ENCODE results near the gene PDE9A. TPM values are rescaled to one million over a fixed set of nuclear protein-coding genes. Genes with fewer than 3 reads are reported as not detected.
A peak's percentile ranks its signal among the peaks of the same experiment; 100 is the strongest.

The PDE9A gene
- total RNA-seq = 31.4 and 40.7 TPM in 2 replicates
- long read RNA-seq, transcript PDE9A-204 (19 exons, 1,883 nt) = major isoform, 7 of 21 reads
- long read RNA-seq, partial matches to known transcripts = 3 of 21 reads
- long read RNA-seq, other reads (novel, unspliced or antisense) = 3 of 21 reads

DNA sequence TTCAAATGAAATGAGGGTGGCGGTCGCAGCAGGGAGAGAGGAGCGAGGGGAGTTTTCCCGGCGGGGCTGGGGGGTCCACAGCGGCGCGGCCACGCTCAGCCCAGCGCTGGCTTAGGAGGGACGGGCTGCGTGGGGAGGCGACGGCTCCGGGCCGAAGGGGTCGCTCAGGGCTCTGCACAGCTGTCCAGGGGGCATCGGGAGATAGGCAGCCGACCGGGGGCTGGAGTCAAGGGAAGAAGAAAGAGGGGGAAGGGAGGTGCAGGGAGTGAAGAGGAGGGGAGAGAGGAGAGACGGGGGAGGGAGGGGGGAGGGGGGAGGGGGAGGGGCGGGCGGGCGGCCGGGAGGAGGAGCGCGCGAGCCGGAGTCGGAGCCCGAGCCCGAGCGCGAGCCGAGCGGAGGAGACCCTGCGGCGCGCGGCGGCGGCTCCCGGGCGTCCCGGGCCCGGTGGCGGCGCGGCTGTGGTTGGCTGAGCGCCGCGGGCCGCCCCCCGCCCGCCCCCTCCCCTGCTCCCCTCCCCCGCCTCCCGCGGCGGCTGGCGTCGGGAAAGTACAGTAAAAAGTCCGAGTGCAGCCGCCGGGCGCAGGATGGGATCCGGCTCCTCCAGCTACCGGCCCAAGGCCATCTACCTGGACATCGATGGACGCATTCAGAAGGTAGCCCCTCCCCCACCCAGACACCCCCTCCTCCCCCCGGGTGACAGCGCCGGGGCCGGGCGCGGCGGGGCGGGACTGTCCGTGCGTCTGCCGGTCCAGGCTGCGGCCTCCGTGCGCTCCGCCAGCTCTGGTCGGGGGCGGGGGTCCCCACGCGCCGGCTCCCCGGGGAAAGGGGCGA, at the start of gene PDE9A:
PDE9A (plus strand) TSS at position 391 of the 831 bp plus-strand sequence; CDS start at position 585, 194 bp downstream.
- Mint-ChIP-seq H3K4me3 (peak within 1 kb of the TSS; percentile 97), H3K9me3 (no peaks in the 10 kb centered on the region), H3K27me3 (ENCODE audit: low read depth) (no peaks in the 10 kb centered on the region), H3K36me3 (ENCODE audit: low read depth) (no peaks in the 10 kb centered on the region), H3K4me1 (peaks cover 41% of the 10 kb centered on the region), H3K27ac (ENCODE audit: unreplicated experiment) (peak within 1 kb of the TSS; percentile 95)
- peak; percentile 46 for DNase-seq (ENCODE audit: low read depth, low spot score)
- TF ChIP-seq CTCF (conservative IDR thresholded peaks at IDR 0.05) = no peak

DNA sequence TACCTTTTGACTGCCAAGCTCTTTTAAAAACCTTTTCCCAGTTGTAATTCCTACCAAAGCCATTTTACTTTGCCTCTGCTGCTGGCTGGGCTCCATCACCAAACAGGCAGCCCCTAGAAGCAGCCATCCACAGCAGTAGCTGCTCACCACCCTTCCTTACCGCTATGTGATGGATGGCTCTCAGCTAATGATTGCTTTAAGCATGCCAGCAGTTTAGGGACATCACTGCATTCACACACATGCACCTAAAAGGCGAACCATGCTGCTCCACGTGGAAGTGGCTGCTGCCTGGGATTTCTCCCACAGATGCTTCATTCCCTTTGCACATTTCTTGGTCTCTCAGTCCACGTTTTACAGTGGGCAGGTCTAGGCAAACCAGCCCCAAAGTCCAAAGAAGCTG, 46.3 kb upstream of the PDE9A start:
- peaks cover 12% of the 10 kb centered on the region for H3K9me3 Mint-ChIP-seq
- H3K4me1 Mint-ChIP-seq = no peaks in the 10 kb centered on the region
- no peak overlapping the region for H3K4me3 Mint-ChIP-seq
- TF ChIP-seq CTCF (conservative IDR thresholded peaks at IDR 0.05) = no peak
- H3K27ac Mint-ChIP-seq (ENCODE audit: unreplicated experiment) = no peak overlapping the region
- no peak for DNase-seq (ENCODE audit: low read depth, low spot score)
- peaks cover 3% of the 10 kb centered on the region for H3K27me3 Mint-ChIP-seq (ENCODE audit: low read depth)
- H3K36me3 Mint-ChIP-seq (ENCODE audit: low read depth) = no peaks in the 10 kb centered on the region

DNA sequence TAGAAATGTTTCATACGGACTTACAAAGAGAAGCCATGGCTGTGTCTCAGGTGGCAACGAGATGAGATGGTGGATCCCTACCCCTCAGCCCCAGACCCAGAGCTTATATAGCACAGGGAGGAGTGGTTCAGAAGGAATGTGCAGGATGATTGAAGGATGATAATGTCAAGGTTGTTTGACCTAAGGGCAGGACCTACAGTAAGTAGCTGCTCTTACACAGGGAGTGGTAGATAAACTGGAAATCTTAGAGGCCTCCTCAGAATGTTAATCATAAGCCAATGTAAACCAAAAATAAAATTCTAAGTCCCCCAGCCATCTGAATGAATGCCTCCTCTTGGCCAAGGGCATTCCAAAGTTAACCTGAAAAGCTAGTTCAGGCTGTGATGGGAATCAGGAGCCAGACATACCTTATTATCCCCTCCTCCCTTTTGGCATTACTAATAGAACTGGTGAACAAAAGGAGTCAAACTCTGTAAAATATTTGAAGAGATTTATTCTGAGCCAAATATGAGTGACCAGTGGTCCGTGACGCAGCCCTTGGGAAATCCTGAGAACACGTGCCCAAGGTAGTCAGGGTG, 45.8 kb upstream of the PDE9A start:
- no peaks in the 10 kb centered on the region for H3K36me3 Mint-ChIP-seq (ENCODE audit: low read depth)
- H3K27ac Mint-ChIP-seq (ENCODE audit: unreplicated experiment) = no peak overlapping the region
- no peaks in the 10 kb centered on the region for H3K4me1 Mint-ChIP-seq
- DNase-seq (ENCODE audit: low read depth, low spot score) = no peak
- TF ChIP-seq CTCF (conservative IDR thresholded peaks at IDR 0.05) = no peak
- H3K9me3 Mint-ChIP-seq = peaks cover 12% of the 10 kb centered on the region
- peaks cover 2% of the 10 kb centered on the region for H3K27me3 Mint-ChIP-seq (ENCODE audit: low read depth)
- no peak overlapping the region for H3K4me3 Mint-ChIP-seq

DNA sequence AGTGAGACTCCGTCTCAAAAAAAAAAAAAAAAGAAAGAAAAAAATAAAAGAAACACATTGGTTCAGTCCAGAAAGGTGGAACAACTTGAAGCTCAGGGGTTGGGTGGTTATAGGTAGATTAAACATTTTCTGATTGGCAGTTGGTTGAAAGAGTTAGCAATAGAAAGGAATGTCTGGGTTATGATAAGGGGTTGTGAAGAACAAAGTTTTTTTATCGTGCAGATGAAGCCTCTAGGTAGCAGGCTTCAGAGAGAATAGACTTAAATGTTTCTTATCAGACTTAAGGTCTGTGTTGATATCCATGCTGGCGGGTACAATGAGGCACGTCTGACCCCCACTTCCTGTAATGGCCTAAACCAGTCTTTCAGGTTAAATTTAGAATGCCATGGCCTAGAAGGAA, 45.0 kb upstream of the PDE9A start:
- Mint-ChIP-seq H3K9me3 (peaks cover 12% of the 10 kb centered on the region), H3K27me3 (ENCODE audit: low read depth) (no peaks in the 10 kb centered on the region), H3K36me3 (ENCODE audit: low read depth) (no peaks in the 10 kb centered on the region), H3K4me3 (no peak overlapping the region), H3K4me1 (no peaks in the 10 kb centered on the region), H3K27ac (ENCODE audit: unreplicated experiment) (no peak overlapping the region)
- DNase-seq (ENCODE audit: low read depth, low spot score) = no peak
- no peak for TF ChIP-seq CTCF (conservative IDR thresholded peaks at IDR 0.05)

DNA sequence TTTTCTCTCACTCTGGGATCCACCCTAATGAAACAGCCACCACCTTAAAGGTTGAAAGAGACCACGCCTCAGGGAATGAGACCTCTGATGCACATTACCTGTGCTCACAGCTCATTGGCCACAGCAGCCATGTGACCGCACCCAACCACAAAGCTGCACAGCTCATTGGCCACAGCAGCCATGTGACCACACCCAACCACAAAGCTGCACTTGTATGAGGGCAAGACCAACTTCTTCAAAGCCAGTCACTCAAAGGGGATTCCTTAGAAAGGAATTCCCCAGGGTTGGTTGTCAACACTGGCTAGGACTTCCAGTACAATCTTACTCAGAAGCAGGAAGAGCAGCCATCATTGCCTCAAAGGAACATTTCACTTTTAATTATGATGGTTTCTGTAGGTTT, 43.6 kb upstream of the PDE9A start:
- H3K9me3 Mint-ChIP-seq = peaks cover 12% of the 10 kb centered on the region
- H3K27ac Mint-ChIP-seq (ENCODE audit: unreplicated experiment) = no peak overlapping the region
- H3K4me1 Mint-ChIP-seq = no peaks in the 10 kb centered on the region

More for the DNA sequence above, 43.6 kb upstream of the PDE9A start:
- Mint-ChIP-seq H3K4me3 (no peak overlapping the region), H3K27me3 (ENCODE audit: low read depth) (no peaks in the 10 kb centered on the region), H3K36me3 (ENCODE audit: low read depth) (no peaks in the 10 kb centered on the region)
- no peak for DNase-seq (ENCODE audit: low read depth, low spot score)
- TF ChIP-seq CTCF (conservative IDR thresholded peaks at IDR 0.05) = no peak

Measured in neural crest cell (in vitro differentiated cells).